HCT116 (cell line): ENCODE measurements around the gene LIM2. TPM values are rescaled to one million over a fixed set of nuclear protein-coding genes. Genes with fewer than 3 reads are reported as not detected.
"Not testable (repeated sequence)": the region's sequence is repeated elsewhere in the genome, so short reads cannot be mapped to it uniquely, and the experiment has no call there.

Experiments used
- ATAC-seq: fragments of 200-7000 bp; cut with Tn5 transposase; 2 replicates; pipeline ENCODE4 v1.9.1; 2020; ENCODE audit warnings: mild to moderate bottlenecking, moderate library complexity
- BruUV-seq: library from RNA; stranded (reverse); fragments of 400-500 nt; replicated peaks from 2 replicates; lab custom pipeline; 2021; lab: Mats Ljungman, UMichigan
- CTCF ChIA-PET: fragments of 300-600 bp; sonication (Branson Sonifier 250); formaldehyde crosslinking; loops from one replicate; lab custom pipeline; 2021; ENCODE audit warnings: antibody characterized with exemption; lab: Charles Lee
- POLR2A ChIA-PET: fragments of 300-600, 350-600 bp; sonication (Branson Sonifier 250); formaldehyde crosslinking; loops from one replicate; lab custom pipeline; 2021; ENCODE audit warnings: antibody characterized with exemption; lab: Charles Lee
- RAD21 ChIA-PET, 2 experiments: fragments of 300-600 bp; sonication (Branson Sonifier 250); formaldehyde crosslinking; loops; one replicate each; lab custom pipeline; 2023; ENCODE audit warnings: low total read pairs in 2 of 2; ENCODE audit not compliant: uncharacterized antibody in 2 of 2, unreplicated experiment in 2 of 2, low non-redundant PET in 1 of 2; lab: Charles Lee
- DNase-seq: peaks from one replicate; pipeline ENCODE4 v3.0.0-alpha.2; 2010; ENCODE audit warnings: low read depth, low spot score
- H2AFZ ChIP-seq: fragments of 200-600 bp; shearing (Covaris generic), sonication (generic); 2 replicates; pipeline ENCODE4 v1.6.1; 2017; ENCODE audit warnings: low read depth, mixed run types, mixed read lengths, antibody characterized with exemption, low read length; ENCODE audit not compliant: poor library complexity, severe bottlenecking
- H3K27ac ChIP-seq: 2 replicates; pipeline ENCODE4 v1.5.1; 2012; ENCODE audit warnings: low read depth, low read length
- H3K27me3 ChIP-seq: fragments of 200-600 bp; sonication (generic); 2 replicates; pipeline ENCODE4 v1.6.1; 2016; ENCODE audit warnings: mixed run types, low read length, mixed read lengths; ENCODE audit not compliant: insufficient read depth
- H3K36me3 ChIP-seq, 2 experiments: fragments of 200-500 bp in 1 of 2; fragments of 200-600 bp in 1 of 2; sonication (Bioruptor generic) in 1 of 2; sonication (generic) in 1 of 2; 2 replicates each; pipeline versions ENCODE4 v1.5.1 to v1.6.1; 2014 to 2016; ENCODE audit warnings: low read length in 2 of 2, inconsistent platforms in 1 of 2, mixed read lengths in 1 of 2, mixed run types in 1 of 2; ENCODE audit not compliant: insufficient read depth in 2 of 2, control insufficient read depth in 1 of 2
- H3K4me1 ChIP-seq, 2 experiments: fragments of 200-600 bp in 1 of 2; sonication (generic) in 1 of 2; 2 replicates each; pipeline versions ENCODE4 v1.5.1 to v1.6.1; 2012 to 2017; ENCODE audit warnings: low read length in 2 of 2, inconsistent platforms in 1 of 2, mild to moderate bottlenecking in 1 of 2, mixed read lengths in 1 of 2, mixed run types in 1 of 2, moderate library complexity in 1 of 2; ENCODE audit not compliant: insufficient read depth in 2 of 2, control insufficient read depth in 1 of 2
- H3K4me2 ChIP-seq: fragments of 200-600 bp; sonication (generic); 2 replicates; pipeline ENCODE4 v1.6.1; 2017; ENCODE audit warnings: mixed run types, low read length, mixed read lengths
- H3K4me3 ChIP-seq, 2 experiments: fragments of 200-600 bp in 1 of 2; sonication (generic) in 1 of 2; replicated peaks in 1 of 2; 2 replicates each; pipeline ENCODE4 v1.5.1; 2011 to 2016; ENCODE audit warnings: low read length in 2 of 2, control low read depth in 1 of 2, low read depth in 1 of 2, mild to moderate bottlenecking in 1 of 2, mixed read lengths in 1 of 2, mixed run types in 1 of 2
- H3K79me2 ChIP-seq: fragments of 200-600 bp; sonication (generic); 2 replicates; pipeline ENCODE4 v1.6.1; 2017; ENCODE audit warnings: mild to moderate bottlenecking, mixed run types, low read length, moderate library complexity, mixed read lengths; ENCODE audit not compliant: insufficient read depth
- H3K9ac ChIP-seq: fragments of 200-600 bp; sonication (generic); 2 replicates; pipeline ENCODE4 v1.6.1; 2016; ENCODE audit warnings: low read length, mixed read lengths
- H3K9me2 ChIP-seq: fragments of 200-600 bp; sonication (generic), shearing (Covaris generic); 2 replicates; pipeline ENCODE4 v1.6.1; 2017; ENCODE audit warnings: mixed run types, mild to moderate bottlenecking, moderate library complexity; ENCODE audit not compliant: insufficient read depth
- H3K9me3 ChIP-seq, 2 experiments: fragments of 200-500 bp in 1 of 2; fragments of 200-600 bp in 1 of 2; sonication (Bioruptor generic) in 1 of 2; sonication (generic) in 1 of 2; 2 replicates each; pipeline ENCODE4 v1.6.1; 2014 to 2017; ENCODE audit warnings: low read length in 2 of 2, mixed read lengths in 2 of 2, inconsistent platforms in 1 of 2, low read depth in 1 of 2, mild to moderate bottlenecking in 1 of 2, mixed run types in 1 of 2, moderate library complexity in 1 of 2; ENCODE audit not compliant: control insufficient read depth in 1 of 2, insufficient read depth in 1 of 2
- H4K20me1 ChIP-seq: fragments of 200-600 bp; sonication (generic), shearing (Covaris generic); 2 replicates; pipeline ENCODE4 v1.6.1; 2017; ENCODE audit warnings: mixed run types, mild to moderate bottlenecking, moderate library complexity; ENCODE audit not compliant: insufficient read depth
- ELF1 ChIP-seq: IDR thresholded peaks from 2 replicates; pipeline ENCODE4 v1.6.1; 2012; ENCODE audit warnings: low read depth, borderline replicate concordance
- FOSL1 ChIP-seq: IDR thresholded peaks from 2 replicates; pipeline ENCODE4 v1.6.1; 2012; ENCODE audit warnings: low read depth
- POLR2A ChIP-seq: IDR thresholded peaks from 2 replicates; pipeline ENCODE4 v1.7.0; 2011; ENCODE audit warnings: borderline replicate concordance; ENCODE audit not compliant: insufficient read depth, insufficient read length; ENCODE audit errors: extremely low read depth
- POLR2AphosphoS5 ChIP-seq: IDR thresholded peaks from 2 replicates; pipeline ENCODE4 v1.6.1; 2011; ENCODE audit warnings: mild to moderate bottlenecking, low read depth, low read length, moderate library complexity
- REST ChIP-seq: IDR thresholded peaks from 2 replicates; pipeline ENCODE4 v1.6.1; 2012; ENCODE audit warnings: low read depth
- intact Hi-C: fragments of 100-400 bp; cut with micrococcal nuclease; formaldehyde crosslinking; loops from 2 replicates; pipeline ENCODE4 v1.10.0; 2022
- total RNA-seq: library from RNA; stranded (reverse); gene quantifications from one replicate; pipeline ENCODE4 v1.2.1, GENCODE V29; 2021; ENCODE audit not compliant: unreplicated experiment
- TF ChIP-seq, protein P1 (sequence below): IDR thresholded peaks from 2 replicates; pipeline ENCODE4 v1.6.1; 2012

LIM2 gene
- total RNA-seq, 1 experiment from 2014 or later = not detected

DNA sequence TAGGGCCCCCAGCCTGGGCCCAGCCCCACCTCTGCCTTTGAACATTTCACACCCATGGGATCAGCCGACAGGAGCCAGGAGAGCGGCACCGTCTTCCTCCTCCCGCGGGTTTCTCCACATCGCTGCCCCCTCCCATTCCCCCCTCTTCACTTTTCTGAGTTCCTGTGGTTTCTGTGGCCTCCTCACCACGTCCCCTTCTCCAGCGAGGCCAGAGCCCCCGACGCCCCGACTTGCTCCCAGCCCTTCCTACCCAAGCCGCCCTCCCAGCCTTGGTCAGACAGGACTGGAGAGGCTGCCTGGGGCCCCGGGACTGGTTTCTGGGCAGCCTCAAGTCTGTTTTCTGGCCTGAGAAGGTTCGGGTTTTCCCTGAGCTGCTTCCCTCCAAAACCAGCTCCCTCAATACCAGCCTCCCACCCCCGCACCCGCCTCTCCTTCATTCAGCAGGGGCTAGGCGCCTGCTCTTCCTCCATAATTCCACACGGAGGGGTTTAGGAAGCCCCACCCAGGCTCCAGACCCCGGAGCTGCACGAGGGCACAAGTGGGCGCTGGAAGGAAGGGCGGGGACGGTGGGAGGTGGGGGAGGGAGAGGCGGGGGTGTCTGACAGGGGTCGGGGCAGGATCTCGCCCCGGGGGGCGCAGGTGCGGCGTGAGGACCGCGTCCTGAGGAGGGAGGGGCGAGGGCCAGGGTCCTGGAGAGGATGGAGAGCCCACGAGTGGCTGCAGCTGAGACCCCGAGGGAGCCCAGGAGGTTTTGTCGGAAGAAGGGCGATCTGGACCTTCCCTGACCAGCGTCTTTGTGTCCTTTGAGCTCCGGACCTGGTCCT is 33.7 kb upstream of the LIM2 start:
- Histone ChIP-seq H3K27me3 (peaks cover 15% of the 10 kb centered on the region; the same call in 1 of the 2 replicates), H3K9ac (no peak overlapping the region), H3K9me3 (no peaks in the 10 kb centered on the region), H4K20me1 (no peaks in the 10 kb centered on the region), H2AFZ (no peak overlapping the region), H3K27ac (no peak overlapping the region), H3K36me3 (no peaks in the 10 kb centered on the region), H3K79me2 (no peaks in the 10 kb centered on the region), H3K4me1 (no peaks in the 10 kb centered on the region; a peak in 1 of 4 replicates), H3K4me3 (no peak overlapping the region), H3K4me2 (no peak overlapping the region), H3K9me2 (no peaks in the 10 kb centered on the region)
- peak; percentile 23 for ATAC-seq
- ChIA-PET CTCF (interaction anchor here (0.7 to 2.7 kb wide), 11 partner anchors 12 to 240 kb away, joined by 3 to 22 read pairs (median 4); no protein-coding TSS in a partner anchor), RAD21 (interaction anchor here in 1 of 2 experiments (1.1 kb wide), 1 partner anchor 236 kb away, joined by 3 read pairs; no protein-coding TSS in a partner anchor), POLR2A (no interaction called here)
- intact Hi-C loops = loop anchor here (5.0 kb wide), 2 partner anchors 131 to 236 kb away; no protein-coding TSS in a partner anchor
- no peak for DNase-seq
- no TSS peak for BruUV-seq
- TF ChIP-seq POLR2AphosphoS5 (no peak), POLR2A (no peak), ELF1 (no peak), REST (no peak), FOSL1 (no peak)
- TF ChIP-seq, protein P1, sequence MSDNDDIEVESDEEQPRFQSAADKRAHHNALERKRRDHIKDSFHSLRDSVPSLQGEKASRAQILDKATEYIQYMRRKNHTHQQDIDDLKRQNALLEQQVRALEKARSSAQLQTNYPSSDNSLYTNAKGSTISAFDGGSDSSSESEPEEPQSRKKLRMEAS = no peak

DNA sequence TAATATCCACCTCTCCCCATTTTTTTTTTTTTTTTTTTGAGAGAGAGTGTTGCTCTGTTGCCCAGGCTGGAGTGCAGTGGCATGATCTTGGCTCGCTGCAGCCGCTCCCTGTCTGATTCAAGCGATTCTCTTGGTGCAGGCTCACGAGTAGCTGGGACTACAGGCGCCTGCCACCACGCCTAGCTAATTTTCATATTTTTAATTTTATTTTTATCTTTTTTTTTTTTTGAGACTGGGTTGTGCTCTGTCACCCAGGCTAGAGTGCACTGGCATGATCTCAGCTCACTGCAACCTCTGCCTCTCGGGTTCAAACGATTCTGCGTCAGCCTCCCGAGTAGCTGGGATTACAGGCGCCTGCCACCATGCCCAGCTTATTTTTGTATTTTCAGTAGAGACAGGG is 32.7 kb upstream of the LIM2 start:
- H3K27ac ChIP-seq, DNase-seq, BruUV-seq, H3K9ac ChIP-seq, H3K4me3 ChIP-seq, H4K20me1 ChIP-seq, H3K4me1 ChIP-seq, H3K9me2 ChIP-seq, RAD21 ChIA-PET, H3K36me3 ChIP-seq, H3K79me2 ChIP-seq, H3K4me2 ChIP-seq, H3K27me3 ChIP-seq, H3K9me3 ChIP-seq, POLR2A ChIA-PET, ATAC-seq, H2AFZ ChIP-seq: not testable (repeated sequence)
- intact Hi-C loops = loop anchor here (5.0 kb wide), 2 partner anchors 132 to 237 kb away; no protein-coding TSS in a partner anchor
- CTCF ChIA-PET = interaction anchor here (1.7 to 2.7 kb wide), 3 partner anchors 13 to 241 kb away, joined by 9 to 22 read pairs (median 16); no protein-coding TSS in a partner anchor
